NCI-H1694 treated with DMSO at 0.1 percent for 48 hours (cell line): Measurements from ENCODE around the gene DRP2.
"Not testable (repeated sequence)": the region's sequence is repeated elsewhere in the genome, so short reads cannot be mapped to it uniquely, and the experiment has no call there.

Experiments used
- DNase-seq: peaks from one replicate; lab custom pipeline; 2025; lab: John Stamatoyannopoulos, UW

The DRP2 gene, protein sequence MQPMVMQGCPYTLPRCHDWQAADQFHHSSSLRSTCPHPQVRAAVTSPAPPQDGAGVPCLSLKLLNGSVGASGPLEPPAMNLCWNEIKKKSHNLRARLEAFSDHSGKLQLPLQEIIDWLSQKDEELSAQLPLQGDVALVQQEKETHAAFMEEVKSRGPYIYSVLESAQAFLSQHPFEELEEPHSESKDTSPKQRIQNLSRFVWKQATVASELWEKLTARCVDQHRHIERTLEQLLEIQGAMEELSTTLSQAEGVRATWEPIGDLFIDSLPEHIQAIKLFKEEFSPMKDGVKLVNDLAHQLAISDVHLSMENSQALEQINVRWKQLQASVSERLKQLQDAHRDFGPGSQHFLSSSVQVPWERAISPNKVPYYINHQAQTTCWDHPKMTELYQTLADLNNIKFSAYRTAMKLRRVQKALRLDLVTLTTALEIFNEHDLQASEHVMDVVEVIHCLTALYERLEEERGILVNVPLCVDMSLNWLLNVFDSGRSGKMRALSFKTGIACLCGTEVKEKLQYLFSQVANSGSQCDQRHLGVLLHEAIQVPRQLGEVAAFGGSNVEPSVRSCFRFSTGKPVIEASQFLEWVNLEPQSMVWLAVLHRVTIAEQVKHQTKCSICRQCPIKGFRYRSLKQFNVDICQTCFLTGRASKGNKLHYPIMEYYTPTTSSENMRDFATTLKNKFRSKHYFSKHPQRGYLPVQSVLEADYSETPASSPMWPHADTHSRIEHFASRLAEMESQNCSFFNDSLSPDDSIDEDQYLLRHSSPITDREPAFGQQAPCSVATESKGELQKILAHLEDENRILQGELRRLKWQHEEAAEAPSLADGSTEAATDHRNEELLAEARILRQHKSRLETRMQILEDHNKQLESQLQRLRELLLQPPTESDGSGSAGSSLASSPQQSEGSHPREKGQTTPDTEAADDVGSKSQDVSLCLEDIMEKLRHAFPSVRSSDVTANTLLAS

DNA sequence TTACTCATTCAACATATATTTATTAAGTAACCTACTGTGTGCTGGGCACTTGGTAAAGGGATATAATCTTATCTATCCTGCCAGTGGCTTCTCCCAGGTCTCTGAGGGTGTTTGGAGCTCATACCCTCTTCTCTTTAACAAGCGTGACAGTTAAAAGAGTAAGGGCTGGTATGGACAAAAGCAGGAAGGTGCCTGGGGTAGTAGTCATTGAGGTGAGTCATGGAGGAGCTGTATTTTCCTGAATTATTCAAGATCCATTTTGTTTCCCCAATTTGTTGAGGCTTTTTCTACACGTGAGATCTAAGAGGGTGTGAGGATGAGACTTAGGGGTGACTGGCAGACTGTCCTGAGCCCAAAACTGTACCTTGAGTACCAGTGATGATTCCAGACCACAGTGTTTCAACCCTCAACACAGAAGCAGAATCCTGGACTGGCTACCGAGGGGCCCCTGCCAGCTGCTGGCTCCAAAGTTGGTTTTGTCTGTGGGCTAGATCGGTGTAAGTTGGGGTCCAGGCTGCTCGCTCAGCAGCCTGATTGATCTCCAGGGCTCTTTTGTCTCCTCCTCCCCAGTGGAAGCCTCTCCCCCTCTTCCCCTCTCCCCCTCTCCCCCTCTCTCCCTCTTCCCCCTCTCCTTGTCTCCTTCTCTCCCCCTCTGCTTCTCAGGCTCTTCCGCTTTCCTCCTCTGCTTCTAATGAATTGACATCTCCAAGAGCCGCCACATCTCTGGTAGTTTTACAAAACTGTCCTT is at the start of gene DRP2:
TSS of gene DRP2 (plus strand) at position 671 of the 748 bp plus-strand sequence. CDS start 11,862 bp downstream, outside the sequence.
- DNase-seq: no peak

DNA sequence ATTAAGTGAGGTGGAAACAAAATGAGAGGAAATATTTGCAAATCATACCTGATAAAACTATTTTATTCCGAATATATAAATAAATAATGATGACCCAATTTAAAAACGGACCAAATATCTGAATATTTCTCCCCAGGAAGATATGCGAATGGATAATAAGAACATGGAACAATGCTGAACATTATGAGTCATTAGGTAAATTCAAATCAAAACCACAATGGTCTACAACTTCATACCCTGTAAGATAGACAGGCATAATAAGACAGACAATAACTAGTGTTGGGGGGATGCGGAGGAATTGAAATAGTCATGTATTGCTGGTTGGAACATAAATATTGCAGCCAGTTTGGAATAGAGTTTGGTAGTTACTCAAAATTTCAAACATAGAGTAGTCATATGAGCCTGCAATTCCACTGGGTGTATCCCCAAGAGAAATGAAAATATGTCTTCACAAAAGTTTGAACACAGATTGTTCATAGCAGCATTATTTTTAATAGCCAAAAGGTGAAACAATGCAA is 47.6 kb upstream of the DRP2 start:
- DNase-seq: no peak

DNA sequence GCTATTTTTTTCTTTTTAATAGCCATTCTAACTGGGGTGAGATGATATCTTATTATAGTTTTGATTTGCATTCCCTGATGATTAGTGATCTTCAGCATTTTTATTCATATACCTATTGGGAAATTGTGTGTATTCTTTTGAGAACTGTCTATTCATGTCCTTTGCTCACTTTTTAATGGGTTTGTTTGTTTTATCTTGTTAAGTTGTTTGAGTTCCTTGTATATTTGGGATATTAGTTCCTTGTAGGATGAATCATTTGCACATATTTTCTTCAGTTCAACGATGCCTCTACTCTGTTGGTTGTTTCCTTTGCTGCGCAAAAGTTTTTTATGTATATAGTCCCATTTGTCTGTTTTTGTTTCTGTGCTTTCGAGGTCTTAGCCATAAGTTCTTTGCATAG is 43.1 kb upstream of the DRP2 start:
- DNase-seq: no peak

DNA sequence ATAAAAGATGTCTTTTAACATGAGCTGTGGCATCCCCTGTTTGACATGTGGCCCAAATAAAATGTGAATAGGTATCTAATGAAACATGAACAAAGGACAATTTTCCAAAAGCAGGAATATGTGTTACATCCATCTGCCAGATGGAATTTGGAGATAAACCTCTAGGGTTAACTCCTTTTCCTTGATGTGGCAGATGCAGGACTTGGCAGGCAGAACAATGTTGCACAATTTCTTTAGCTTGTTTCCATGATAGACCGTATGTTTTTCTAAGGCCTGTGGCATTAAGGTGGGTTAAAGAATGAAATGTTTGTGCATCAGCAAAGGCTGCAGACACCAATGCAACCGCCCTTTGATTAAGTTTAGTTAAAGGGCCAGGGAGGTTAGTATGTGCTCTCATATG is 34.7 kb upstream of the DRP2 start:
- DNase-seq: peak; percentile 23

DNA sequence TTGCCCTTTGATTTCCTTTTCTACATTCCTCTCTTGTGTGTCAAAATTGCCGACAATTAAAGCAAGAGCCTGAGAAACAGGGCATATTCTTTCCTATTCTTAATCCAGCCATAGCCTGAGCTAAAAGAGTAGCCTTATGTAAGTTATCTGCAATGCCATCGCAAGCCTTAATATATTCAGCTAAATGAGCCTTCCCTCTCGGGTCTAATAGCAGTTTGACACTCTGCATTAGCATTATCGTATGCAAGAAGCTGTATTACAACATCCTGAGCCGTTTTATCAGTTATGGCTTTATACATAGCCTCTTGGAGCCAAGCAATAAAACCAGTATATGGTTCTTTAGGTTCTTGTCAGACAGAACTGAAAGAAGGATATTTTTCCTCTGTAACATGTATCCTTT is 31.6 kb upstream of the DRP2 start:
- DNase-seq: not testable (repeated sequence)

DNA sequence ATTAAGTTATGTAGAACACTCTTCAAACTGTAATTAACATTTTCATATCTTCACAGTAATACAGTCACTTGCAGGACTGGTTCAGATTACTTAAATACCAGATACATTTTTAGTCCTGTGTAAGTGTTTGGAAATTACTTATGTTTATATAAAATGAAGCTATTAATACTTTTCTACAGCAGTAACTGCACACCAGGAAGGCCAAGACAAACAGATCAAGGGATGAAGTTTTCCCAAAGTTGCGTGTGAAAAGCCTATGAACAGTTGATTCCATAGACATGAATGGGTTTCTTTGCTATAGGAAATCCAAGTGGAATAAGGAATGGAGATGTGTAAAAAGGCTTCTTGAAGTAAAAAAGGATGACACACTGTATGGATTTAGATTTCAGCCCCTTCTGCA is 28.9 kb upstream of the DRP2 start:
- no peak for DNase-seq

DNA sequence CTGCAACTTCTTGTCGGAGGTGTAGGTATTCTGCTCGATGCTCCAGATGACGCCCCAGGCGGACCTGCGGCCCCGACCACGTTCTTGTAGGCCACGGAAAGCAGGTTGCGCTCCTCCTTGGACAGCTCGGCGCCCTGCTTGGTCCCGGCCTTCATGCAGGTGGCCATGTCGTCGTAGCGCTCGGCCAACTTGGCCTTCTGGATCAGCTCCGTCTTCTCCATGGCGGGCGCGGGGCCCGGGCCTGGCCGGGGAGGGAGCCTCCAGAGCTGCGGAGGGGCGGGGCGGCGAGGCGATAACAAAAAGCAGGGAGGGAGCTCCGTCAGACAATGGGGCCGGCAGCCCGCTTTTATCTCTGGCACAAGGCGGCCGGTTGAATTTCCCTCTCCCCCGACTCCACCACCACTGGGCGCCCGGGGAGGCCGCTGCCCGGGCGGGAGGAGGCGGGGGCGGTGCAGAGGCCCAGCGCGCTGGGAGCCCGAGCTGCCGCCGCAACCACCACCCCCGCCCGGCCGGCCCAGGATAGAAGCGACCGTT is 28.3 kb upstream of the DRP2 start:
- DNase-seq: no peak

DNA sequence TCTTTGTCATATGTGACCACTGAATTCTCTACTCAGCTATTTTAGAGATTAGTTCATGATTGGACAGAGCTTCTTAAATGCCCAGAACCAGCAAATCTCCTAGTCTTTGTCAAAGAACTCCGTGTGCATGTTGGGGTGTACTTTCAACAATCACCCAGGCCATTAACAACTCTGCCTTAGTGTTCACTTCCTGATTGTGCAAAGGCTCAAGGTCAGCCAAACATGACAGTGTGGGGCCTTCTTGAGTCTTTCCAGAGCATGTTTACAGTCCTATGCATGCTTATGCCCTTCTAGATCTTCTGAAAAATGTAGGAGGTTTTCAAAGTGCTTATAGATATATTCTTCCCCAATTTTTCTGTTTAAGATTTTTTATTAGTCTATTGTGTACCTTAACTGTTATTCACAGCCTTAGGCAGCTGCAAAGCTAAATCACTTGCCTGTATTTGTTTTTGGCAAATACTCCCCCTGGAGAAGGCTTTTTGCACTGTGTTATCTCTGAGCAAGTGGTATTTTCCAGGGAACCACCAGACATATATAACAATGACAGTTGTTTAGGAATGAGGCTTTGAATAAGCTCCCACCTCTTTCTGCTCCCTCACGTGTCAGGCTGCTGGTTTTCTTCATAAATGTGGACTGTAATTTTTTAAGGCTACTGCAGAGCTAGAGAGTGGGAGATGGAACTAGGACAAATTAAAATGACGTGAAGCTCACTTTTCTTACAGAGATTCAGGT is 24.0 kb upstream of the DRP2 start:
- no peak for DNase-seq

DNA sequence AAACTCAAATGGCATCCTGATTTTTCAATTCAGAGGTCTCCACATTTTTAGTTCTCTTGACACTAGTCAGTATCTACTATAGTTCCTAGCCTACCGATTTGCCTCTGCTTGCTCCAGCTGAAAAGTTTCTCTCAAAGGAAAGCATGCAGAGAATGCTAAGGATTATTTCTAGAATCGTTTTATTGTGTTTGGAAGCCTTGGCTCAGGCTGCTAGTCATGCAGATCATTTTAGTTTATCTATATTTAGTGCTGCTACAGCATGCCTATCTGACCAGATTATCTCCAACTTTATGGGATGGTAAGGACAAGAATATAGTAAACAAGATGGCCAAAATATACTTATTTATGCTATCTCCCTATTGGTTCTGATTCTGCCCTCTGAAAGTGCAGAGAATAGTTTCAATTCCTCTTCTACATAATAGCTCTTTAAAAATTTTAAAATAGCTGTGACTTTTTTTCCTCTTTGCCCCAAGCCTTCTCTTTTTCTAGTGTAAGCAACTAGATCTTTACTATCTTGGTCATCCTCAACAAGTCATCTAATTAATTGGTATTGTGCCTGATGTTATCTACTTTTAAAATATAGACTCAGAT is 15.7 kb upstream of the DRP2 start:
- no peak for DNase-seq

DNA sequence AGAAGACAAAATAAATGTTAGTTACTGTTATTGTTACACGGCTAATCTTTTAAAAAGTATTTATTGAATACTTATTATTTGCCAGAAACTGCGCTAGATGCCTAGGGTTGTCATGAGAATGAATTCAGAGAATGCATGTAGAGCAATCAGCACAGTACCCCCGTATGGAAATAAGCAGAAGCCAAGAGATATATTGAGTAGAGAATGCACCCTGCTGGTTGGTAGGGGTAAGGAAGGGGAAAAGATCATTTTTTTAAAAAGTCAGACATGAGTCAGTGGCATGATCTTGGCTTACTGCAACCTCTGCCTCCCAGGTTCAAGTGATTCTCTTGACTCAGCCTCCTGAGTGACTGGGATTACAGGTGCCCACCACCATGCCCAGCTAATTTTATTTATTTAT is 13.1 kb upstream of the DRP2 start:
- DNase-seq: peak; percentile 49

DNA sequence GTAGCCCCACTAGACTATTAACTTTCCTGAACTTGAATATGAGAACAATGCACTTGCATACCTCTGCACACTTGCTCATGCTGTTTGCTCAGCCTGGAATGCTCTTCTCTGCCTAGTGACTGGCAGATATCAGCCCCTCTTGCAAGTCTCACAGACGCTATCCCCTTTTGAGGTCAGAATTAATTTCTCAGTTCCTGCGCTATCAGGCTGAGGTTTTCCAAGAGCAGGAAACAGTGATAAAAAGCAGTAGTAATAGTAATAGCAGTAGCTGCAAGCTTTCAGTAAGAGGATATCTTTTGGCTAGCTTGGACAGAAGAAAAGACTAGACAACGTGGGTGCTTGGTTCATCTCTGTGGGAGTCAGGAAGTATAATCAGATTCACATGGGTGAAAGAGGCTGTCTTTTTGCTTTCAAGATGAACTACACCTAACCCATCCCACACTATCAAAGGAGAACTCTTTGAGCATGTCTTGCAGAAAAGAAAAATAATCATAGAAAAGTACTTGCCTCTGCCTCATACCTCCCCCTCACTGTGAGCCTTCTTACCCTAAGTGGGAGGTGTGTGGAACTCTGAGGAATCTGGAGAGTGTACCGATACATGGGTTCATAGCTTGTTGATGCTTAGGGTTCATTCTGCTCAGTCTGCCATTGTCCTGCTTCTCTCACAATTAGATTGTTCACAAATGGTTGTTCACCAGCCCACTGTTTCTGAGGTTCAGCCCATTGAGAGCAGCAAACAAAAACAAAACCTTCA is 11.3 kb upstream of the DRP2 start:
- no peak for DNase-seq

DNA sequence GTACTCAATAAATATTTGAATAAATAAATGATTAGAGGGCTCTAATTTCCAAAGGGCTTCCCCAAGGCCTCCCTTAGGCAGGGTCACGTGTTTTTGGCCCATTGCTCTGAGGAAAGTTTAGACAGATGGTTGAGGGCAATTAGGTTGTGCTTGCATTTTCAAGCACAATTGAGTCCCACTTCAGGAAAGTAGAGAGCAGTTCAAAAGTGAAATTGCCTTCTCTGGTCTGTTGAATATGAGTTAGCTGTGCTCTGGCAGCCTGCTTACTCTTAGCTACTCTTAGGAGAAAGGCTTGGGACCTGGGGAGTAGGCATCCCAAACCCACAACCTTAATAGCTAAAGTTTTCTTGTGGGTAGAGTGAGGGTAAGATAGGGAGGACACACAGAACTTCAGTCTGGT is 9.0 kb upstream of the DRP2 start:
- peak; percentile 1 for DNase-seq

DNA sequence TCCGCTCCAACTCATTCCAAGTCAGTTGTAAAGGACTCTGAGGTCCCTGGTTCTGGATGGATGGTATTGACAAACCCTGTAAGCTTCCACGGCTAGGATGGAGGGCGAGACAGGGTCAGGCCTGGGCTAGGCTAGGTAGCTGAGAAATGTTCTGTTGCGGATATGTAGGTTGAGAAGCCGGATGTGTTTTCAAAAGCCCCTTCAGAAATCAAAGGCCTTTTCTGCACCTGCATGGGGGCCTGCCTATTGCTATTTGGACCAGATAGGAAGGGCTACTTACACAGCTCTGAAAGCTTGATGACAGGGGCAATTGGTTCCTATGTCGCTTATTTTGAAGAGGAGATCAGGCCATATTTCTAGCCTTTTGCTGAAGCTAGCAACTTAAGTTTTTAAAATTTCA is 1.9 kb upstream of the DRP2 start:
- DNase-seq: no peak

DNA sequence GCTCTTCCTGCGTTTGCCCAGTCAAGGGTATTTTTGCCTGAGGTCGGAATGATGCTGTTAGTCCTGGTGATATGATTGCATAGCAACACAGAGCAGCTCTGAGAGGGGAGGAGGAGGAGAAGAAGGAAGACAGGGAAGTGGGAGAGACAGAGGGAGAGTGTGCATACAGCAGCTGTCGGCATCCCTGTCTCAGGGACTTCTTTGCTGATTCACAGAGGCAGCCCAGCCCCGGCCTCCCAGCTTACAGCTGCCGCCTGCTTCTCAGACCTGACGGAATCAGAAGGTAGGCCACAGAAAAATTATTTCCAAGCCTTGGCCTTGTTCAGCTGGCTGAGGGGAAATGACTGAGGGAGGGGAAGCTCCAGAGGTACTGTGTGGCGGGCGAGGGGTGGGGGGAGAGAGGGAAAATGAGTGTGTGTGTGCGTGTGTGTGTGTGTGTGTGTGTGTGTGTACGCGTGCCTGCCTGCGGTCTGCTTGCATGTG is 319 bp downstream of the DRP2 start:
- DNase-seq: no peak

DNA sequence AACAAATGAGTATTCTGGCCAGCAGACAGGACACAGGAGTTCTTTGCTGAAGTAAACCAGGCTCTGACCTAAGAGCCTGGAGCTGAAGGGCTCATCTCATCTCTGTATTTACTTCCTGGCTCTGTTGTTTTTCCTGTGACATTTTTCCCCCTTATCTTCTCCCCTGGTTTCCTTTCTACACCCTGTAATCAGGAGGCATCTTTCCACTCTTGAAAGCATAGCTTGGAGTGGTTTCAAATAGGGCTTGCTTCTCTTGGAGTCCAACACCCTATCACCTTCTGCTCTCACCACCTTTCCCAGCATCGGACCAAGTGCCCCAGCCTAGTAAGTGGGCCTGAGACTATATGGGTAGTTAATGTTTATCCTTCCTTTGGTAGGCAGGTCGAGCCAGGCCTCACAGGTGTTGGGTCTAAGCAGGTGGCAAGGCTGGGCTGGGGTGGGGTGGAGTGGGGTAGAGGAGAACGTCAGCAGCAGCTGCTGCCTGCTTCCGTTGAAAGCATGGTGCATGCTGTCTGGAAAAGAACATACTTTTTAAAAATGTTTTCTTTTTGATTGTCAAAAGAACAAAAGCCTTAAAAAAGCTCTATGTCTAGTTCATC is 1.2 kb downstream of the DRP2 start:
- DNase-seq: no peak

DNA sequence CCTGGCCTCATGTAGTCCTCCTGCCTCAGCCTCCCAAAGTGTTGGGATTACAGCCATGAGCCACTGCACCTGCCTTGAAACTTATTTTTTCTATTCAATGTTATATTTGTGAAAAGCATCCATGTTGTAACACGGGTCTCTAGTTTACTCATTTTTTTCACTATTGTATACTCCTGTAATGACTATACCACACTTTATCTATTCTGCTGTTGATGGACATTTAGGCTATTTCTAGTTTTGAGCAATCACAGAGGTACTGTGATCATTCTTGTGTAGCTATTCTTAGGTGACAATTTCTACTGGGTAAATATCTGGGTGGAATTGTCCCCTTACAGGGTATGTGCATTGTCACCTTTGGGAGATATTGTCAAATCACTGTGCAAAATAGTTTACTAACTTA is 3.6 kb downstream of the DRP2 start:
- no peak for DNase-seq

DNA sequence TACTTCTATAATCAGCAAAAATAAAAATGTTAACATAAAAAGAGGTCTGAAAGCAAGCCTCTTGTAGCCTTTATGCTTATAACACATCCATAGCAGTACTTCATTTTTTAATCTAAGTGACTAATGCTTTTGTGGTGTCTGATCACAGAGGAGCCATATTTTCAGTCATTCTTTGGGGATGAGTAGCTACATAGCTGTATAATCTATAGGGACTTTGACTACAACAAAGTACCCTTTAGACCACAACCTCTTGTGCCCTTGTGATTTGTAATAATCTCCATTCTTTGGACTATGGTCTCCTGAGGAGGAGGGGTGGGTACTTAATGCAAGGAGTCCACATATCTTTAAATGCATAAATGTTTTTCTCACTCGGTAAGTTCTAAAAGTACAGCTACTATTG is 9.6 kb downstream of the DRP2 start:
- DNase-seq: no peak

DNA sequence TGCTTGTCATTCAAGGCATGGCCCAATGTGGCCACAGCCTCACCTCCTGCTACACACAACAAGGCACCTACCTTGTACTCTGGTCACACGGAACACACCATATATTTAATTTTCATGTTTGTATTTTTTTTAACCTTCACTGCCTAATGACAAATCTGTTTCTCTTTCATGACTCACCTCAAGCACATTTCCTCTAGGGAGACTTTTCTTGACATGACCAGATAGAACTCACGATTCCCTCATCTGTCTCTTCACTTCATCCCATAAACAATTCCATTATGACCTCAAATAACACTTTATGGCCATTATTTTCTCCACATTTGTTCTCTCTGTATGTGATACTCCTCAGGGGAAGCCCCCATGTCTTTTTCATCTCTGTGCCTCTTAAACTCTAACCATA is 11.1 kb downstream of the DRP2 start:
- no peak for DNase-seq

DNA sequence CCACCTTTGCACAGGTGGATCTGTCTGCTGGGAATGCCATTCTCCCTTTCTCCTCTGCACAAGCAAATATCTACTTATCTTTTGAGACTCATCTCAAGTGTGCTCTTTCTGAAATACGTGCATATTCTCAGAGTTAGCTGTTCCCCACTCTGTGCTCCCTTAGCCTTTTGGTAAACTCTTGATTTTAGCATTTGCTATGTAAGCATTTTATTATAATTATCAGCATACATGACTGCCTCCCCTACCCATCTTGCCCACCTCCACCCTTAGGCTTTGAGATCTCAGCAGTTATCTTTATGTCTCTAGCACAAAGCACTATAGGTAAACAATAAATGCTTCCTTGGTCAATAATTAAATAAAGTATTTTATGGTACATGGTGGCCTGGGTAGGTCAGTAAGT is 11.5 kb downstream of the DRP2 start:
- DNase-seq: no peak
